ENCODE data around the gene MAPK4.
"Not testable (repeated sequence)": the region's sequence is repeated elsewhere in the genome, so short reads cannot be mapped to it uniquely, and the experiment has no call there.

The MAPK4 gene

GRCh38 chr18:50606609-50607008 lies 46.7 kb downstream of the MAPK4 start:
- FAIRE-seq, result no peak
- TF ChIP-seq CTCF (IDR thresholded peaks at IDR 0.05; ENCODE audit: insufficient read depth, missing control alignments), result no peak
- no peak for DNase-seq (ENCODE audit: insufficient read length, low spot score)

- no peak for TF ChIP-seq CTCF (IDR thresholded peaks at IDR 0.05; ENCODE audit: insufficient read depth, missing control alignments)
- DNase-seq (ENCODE audit: insufficient read length, low spot score), result no peak
- FAIRE-seq, result no peak
Measured at GRCh38 chr18:50607378-50607926, 47.6 kb downstream of the MAPK4 start.

- not testable (repeated sequence) for DNase-seq (ENCODE audit: insufficient read length, low spot score); FAIRE-seq
Measured at GRCh38 chr18:50609171-50609570, 49.3 kb downstream of the MAPK4 start.

- no peak for TF ChIP-seq CTCF (IDR thresholded peaks at IDR 0.05; ENCODE audit: insufficient read depth, missing control alignments)
- FAIRE-seq, result no peak
- no peak for DNase-seq (ENCODE audit: insufficient read length, low spot score)
Measured at GRCh38 chr18:50610349-50610748, 50.5 kb downstream of the MAPK4 start.

GRCh38 chr18:50611529-50611941 lies 51.6 kb downstream of the MAPK4 start:
- no peak for TF ChIP-seq CTCF (IDR thresholded peaks at IDR 0.05; ENCODE audit: insufficient read depth, missing control alignments)
- DNase-seq (ENCODE audit: insufficient read length, low spot score), result no peak
- no peak for FAIRE-seq

- FAIRE-seq, result no peak
- TF ChIP-seq CTCF (IDR thresholded peaks at IDR 0.05; ENCODE audit: insufficient read depth, missing control alignments), result no peak
- DNase-seq (ENCODE audit: insufficient read length, low spot score), result no peak
Measured at GRCh38 chr18:50614838-50615237, 55.0 kb downstream of the MAPK4 start.

- DNase-seq (ENCODE audit: insufficient read length, low spot score), result no peak
- FAIRE-seq, result no peak
- TF ChIP-seq CTCF (IDR thresholded peaks at IDR 0.05; ENCODE audit: insufficient read depth, missing control alignments), result no peak
Measured at GRCh38 chr18:50616484-50617048, 56.7 kb downstream of the MAPK4 start.

All from D721Med (cell line).